KMS-11 (cell line): ENCODE results near the gene SPAG9.

Experiments
- H2AFZ ChIP-seq: fragments of 200-600 bp; sonication (generic); 2 replicates; pipeline ENCODE4 v1.6.1; 2016; ENCODE audit warnings: antibody characterized with exemption, mixed run types, low read depth
- H3K27ac ChIP-seq: fragments of 200-600 bp; sonication (generic); 2 replicates; pipeline ENCODE4 v1.6.1; 2016; ENCODE audit warnings: mild to moderate bottlenecking, mixed run types
- H3K27me3 ChIP-seq: fragments of 200-600 bp; sonication (generic); 2 replicates; pipeline ENCODE4 v1.6.1; 2017; ENCODE audit warnings: mild to moderate bottlenecking, low read depth, mixed run types, moderate library complexity; ENCODE audit not compliant: insufficient read depth
- H3K36me3 ChIP-seq: fragments of 200-600 bp; sonication (generic); 2 replicates; pipeline ENCODE4 v1.6.1; 2017; ENCODE audit warnings: mild to moderate bottlenecking, mixed run types; ENCODE audit not compliant: insufficient read depth
- H3K4me1 ChIP-seq: fragments of 200-600 bp; sonication (generic); 2 replicates; pipeline ENCODE4 v1.6.1; 2016; ENCODE audit warnings: mild to moderate bottlenecking, low read depth, mixed run types; ENCODE audit not compliant: poor library complexity, severe bottlenecking
- H3K4me2 ChIP-seq: fragments of 200-600 bp; sonication (generic); 2 replicates; pipeline ENCODE4 v1.7.0; 2016; ENCODE audit warnings: mild to moderate bottlenecking, mixed run types
- H3K4me3 ChIP-seq: fragments of 200-600 bp; sonication (generic); IDR thresholded peaks from 2 replicates; pipeline ENCODE4 v1.6.1; 2017; ENCODE audit warnings: low read depth, low read length, mixed read lengths; ENCODE audit not compliant: insufficient read depth
- H3K79me2 ChIP-seq: fragments of 200-600 bp; sonication (generic); 2 replicates; pipeline ENCODE4 v1.6.1; 2016; ENCODE audit warnings: low read depth, mixed run types; ENCODE audit not compliant: insufficient read depth
- H3K9ac ChIP-seq: fragments of 200-600 bp; sonication (generic); 2 replicates; pipeline ENCODE4 v1.6.1; 2016; ENCODE audit warnings: mild to moderate bottlenecking, mixed run types
- H4K20me1 ChIP-seq: fragments of 200-600 bp; sonication (generic); 2 replicates; pipeline ENCODE4 v1.6.1; 2016; ENCODE audit warnings: mild to moderate bottlenecking, mixed run types; ENCODE audit not compliant: insufficient read depth
- TF ChIP-seq, protein P1 (sequence below): fragments of 200-600 bp; sonication (generic); conservative IDR thresholded peaks from 2 replicates; pipeline ENCODE4 v1.6.1; 2017; ENCODE audit warnings: low read depth, mild to moderate bottlenecking, antibody characterized with exemption, low read length, moderate library complexity, mixed read lengths

SPAG9 gene

DNA sequence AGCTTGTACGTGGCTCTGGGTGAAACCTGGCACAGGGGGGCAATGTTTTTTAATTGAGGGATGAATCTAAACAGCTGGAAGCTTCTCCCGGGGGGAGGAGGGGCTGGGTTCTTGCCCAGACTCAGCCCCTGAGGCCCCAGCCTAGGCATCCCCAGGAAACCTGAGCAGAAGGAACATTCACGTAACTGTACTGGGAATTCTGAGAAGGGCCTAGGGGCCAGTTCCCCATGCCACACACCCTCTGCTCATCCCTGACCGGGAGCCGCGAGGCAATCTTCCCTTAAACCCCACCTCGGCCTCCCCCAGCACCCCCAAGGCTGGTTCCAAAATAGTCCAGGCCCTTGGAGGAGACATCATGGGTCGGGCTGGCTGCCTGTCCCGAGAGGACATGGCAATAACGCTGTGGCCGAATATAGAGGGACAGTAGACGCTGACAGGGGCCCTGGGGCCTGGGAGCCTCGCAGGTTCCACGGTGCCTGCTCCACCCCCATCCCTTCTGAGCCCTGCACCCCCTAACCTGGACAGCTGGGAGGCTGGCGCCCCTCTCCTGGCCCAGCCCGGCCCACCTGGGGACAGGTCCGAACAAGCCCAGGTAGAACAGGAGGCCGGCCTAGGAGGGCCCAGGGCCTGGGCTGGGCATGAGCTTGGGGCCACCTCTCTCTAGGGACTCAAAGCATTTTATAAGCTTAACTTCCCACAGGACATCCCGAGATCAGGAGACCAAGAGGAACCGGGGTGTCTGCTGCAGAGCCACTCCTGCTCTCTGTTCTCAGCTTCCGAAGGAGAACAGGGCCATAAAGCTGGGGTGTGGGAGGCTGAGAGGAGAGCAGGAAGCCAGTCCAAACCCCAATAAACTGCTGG, 171.3 kb downstream of the SPAG9 start:
- Histone ChIP-seq H3K4me2 (no peak overlapping the region), H3K4me1 (peaks cover 23% of the 10 kb centered on the region), H4K20me1 (no peaks in the 10 kb centered on the region), H3K36me3 (no peaks in the 10 kb centered on the region), H3K79me2 (no peaks in the 10 kb centered on the region), H3K4me3 (no peak overlapping the region), H3K27ac (peak overlapping the region; percentile 18; the same call in 1 of the 2 replicates), H2AFZ (peak overlapping the region; percentile 64; the same call in 1 of the 2 replicates), H3K9ac (peak overlapping the region; percentile 37; the same call in 1 of the 2 replicates), H3K27me3 (no peaks in the 10 kb centered on the region)
- TF ChIP-seq, protein P1, sequence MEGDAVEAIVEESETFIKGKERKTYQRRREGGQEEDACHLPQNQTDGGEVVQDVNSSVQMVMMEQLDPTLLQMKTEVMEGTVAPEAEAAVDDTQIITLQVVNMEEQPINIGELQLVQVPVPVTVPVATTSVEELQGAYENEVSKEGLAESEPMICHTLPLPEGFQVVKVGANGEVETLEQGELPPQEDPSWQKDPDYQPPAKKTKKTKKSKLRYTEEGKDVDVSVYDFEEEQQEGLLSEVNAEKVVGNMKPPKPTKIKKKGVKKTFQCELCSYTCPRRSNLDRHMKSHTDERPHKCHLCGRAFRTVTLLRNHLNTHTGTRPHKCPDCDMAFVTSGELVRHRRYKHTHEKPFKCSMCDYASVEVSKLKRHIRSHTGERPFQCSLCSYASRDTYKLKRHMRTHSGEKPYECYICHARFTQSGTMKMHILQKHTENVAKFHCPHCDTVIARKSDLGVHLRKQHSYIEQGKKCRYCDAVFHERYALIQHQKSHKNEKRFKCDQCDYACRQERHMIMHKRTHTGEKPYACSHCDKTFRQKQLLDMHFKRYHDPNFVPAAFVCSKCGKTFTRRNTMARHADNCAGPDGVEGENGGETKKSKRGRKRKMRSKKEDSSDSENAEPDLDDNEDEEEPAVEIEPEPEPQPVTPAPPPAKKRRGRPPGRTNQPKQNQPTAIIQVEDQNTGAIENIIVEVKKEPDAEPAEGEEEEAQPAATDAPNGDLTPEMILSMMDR: no peak

- no peaks in the 10 kb centered on the region for H4K20me1 ChIP-seq
- no peaks in the 10 kb centered on the region for H3K36me3 ChIP-seq
- no peak overlapping the region for H3K9ac ChIP-seq
- peaks cover 26% of the 10 kb centered on the region for H3K4me1 ChIP-seq
- no peak overlapping the region for H3K27ac ChIP-seq
- no peak overlapping the region for H3K4me2 ChIP-seq
- no peaks in the 10 kb centered on the region for H3K79me2 ChIP-seq
- no peaks in the 10 kb centered on the region for H3K27me3 ChIP-seq
- TF ChIP-seq, protein P1: no peak
- no peak overlapping the region for H3K4me3 ChIP-seq
- no peak overlapping the region for H2AFZ ChIP-seq
These were observed 172.0 kb downstream of the SPAG9 start for GRCh38 chr17:50948711-50949110.

DNA sequence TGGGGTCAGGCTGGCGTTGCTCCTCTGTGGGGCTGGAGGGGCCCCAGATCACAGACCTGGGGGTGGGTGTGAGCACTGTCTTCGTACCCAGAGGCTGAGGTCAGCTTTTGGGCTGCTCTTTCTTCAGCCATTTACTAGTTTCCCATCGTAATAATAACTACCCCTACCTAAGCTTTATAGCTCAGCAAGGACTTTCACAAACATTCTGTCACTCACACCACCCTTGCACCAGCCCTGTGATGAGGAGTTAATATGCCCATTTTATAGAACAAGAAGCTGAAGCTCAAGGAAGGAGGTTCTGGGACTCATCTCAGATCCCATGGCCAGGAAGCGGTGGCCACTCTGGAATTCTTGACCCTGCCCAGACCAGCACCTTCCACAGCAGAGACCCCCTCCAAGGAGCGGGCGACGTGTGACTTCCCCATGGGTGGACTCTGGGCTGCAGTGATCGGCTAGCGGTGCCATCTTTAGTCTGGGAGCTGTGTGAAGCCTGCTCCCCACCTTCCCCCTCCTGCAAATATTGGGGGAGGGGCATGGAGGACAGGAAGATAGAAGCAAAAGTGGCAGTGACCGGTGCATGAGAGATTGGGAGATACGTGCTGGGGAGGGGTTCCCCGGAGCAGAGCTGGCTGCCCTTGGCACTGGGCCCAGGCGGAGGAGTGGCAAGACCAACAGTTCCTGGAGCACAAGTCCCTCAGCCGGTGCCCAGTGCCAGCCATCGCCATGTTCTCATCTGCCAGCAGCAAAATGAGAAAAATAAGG, 172.7 kb downstream of the SPAG9 start:
- no peak overlapping the region for H3K27ac ChIP-seq
- H3K4me2 ChIP-seq: no peak overlapping the region
- TF ChIP-seq, protein P1: no peak
- no peaks in the 10 kb centered on the region for H3K79me2 ChIP-seq
- H2AFZ ChIP-seq: no peak overlapping the region
- peaks cover 33% of the 10 kb centered on the region for H3K4me1 ChIP-seq
- H3K27me3 ChIP-seq: no peaks in the 10 kb centered on the region
- H3K36me3 ChIP-seq: no peaks in the 10 kb centered on the region
- no peak overlapping the region for H3K9ac ChIP-seq
- H3K4me3 ChIP-seq: no peak overlapping the region
- no peaks in the 10 kb centered on the region for H4K20me1 ChIP-seq

- Histone ChIP-seq H4K20me1 (no peaks in the 10 kb centered on the region), H3K27ac (no peak overlapping the region), H3K36me3 (no peaks in the 10 kb centered on the region), H2AFZ (no peak overlapping the region), H3K4me3 (no peak overlapping the region), H3K9ac (no peak overlapping the region), H3K79me2 (no peaks in the 10 kb centered on the region), H3K4me2 (no peak overlapping the region), H3K27me3 (no peaks in the 10 kb centered on the region), H3K4me1 (peaks cover 40% of the 10 kb centered on the region)
- TF ChIP-seq, protein P1: no peak
These were observed 173.5 kb downstream of the SPAG9 start for GRCh38 chr17:50946891-50947781.
